Right cardiac atrium (tissue), 5 donors: ENCODE measurements around the gene ZNF606. TPM values are rescaled to one million over a fixed set of nuclear protein-coding genes. Genes with fewer than 3 reads are reported as not detected.

Experiments used
- ATAC-seq, 2 donors: fragments of 200-7000 bp; cut with Tn5 transposase; one replicate each; pipeline versions ENCODE4 v1.8.0 to v1.9.1; 2020; ENCODE audit warnings: moderate library complexity in 2 of 2, mild to moderate bottlenecking in 1 of 2
- DNase-seq, 3 donors: peaks; one replicate each; pipeline ENCODE4 v3.0.0-alpha.2; 2020
- H3K27ac ChIP-seq: one replicate; pipeline ENCODE4 v1.5.1; 2013; ENCODE audit warnings: mild to moderate bottlenecking, low read length, control low read depth, moderate library complexity
- H3K27me3 ChIP-seq: one replicate; pipeline ENCODE4 v1.6.1; 2013; ENCODE audit not compliant: control insufficient read depth, insufficient read depth
- H3K4me1 ChIP-seq: one replicate; pipeline ENCODE4 v1.6.1; 2013; ENCODE audit warnings: low read length; ENCODE audit not compliant: control insufficient read depth, insufficient read depth
- H3K4me3 ChIP-seq: one replicate; pipeline ENCODE4 v1.5.1; 2013; ENCODE audit warnings: low read length, control low read depth
- H3K9me3 ChIP-seq: one replicate; pipeline ENCODE4 v1.6.1; 2013; ENCODE audit warnings: low read length; ENCODE audit not compliant: control insufficient read depth
- WGBS: extraction: QIAGEN DNeasy Blood & Tissue Kit; methylation state at CpG from one replicate; pipeline ENCODE4 v1.1.7; 2013; 5-methylcytosine and 5-hydroxymethylcytosine counted together
- intact Hi-C, 4 donors: fragments of 100-400 bp; cut with DNase I; formaldehyde crosslinking; loops; one replicate each; pipeline versions ENCODE4 v1.11.0 to v1.14.0; 2022 to 2023
- polyA plus RNA-seq: library from polyadenylated mRNA; stranded (reverse); fragments of 200-250 nt; gene quantifications from one replicate; pipeline ENCODE4 v1.2.3, GENCODE V29; 2013
- total RNA-seq, 4 donors: library from RNA; stranded (reverse); fragmentation: NEBNext Ultra II Directional; extraction: Animal tissue kit (Norgen Biotek cat#: 25700); gene quantifications; one replicate each; pipeline ENCODE4 v1.2.1, GENCODE V29; 2021
- donor health status: healthy with polysubstance abuse.
- donor health status: DM: no; HTN: yes; CAD: no.
- donor health status: DM: no; HTN: no; CAD: no.
- donor health status: DM: no; HTN: yes; CAD: no; lungs with severe emphysema.
- donor health status: DM: yes; HTN: yes; CAD: no.

ZNF606 gene
- total and polyA plus RNA-seq, 5 donors: 10.2 to 16.8 (median 15.3) TPM

DNA sequence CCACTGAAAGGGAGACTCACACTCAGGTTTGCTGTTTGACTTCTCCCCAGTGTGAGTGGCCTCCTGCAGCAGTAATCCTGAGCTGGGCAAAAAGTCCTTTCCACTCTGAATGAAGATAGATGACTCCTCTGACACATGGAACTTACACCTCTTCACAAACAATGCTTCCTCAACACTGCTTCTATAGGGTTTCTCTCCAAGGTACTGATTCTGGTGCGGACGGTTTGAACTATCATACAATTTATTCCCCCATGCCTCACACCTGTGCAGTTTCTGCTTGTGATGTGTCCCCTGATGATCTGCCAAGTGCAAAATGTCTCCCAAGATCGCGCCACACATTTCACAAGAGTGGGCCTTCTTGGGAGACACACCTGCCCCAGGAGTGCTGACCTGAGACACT is 75.0 kb downstream of the ZNF606 start:
- Histone ChIP-seq H3K4me1 (no peaks in the 10 kb centered on the region), H3K27me3 (no peaks in the 10 kb centered on the region), H3K9me3 (peaks cover 12% of the 10 kb centered on the region), H3K4me3 (no peak overlapping the region), H3K27ac (no peak overlapping the region)
- 97% methylated on average over 4 of the region's 4 CpGs for whole genome bisulfite sequencing
- ATAC-seq (no peak), DNase-seq (no peak)
- intact Hi-C loops: no loop called here

Other genes starting within 250 kb of the ZNF606 start
- gene ZNF586, start 233.1 kb downstream of the ZNF606 start, total RNA-seq: 10 to 100 TPM in 3 of 4 donors, 1 to 10 TPM in 1; 8.8 to 11.7 (median 11.4) TPM
- gene ZNF586, start 233.1 kb downstream of the ZNF606 start, polyA plus RNA-seq: 7.1 TPM
- 1 to 10 TPM; 3.3 to 5.8 (median 3.8) TPM for gene ZNF552, start 187.9 kb downstream of the ZNF606 start, total RNA-seq
- 2.2 TPM for gene ZNF552, start 187.9 kb downstream of the ZNF606 start, polyA plus RNA-seq
- gene ZNF587B, start 172.5 kb downstream of the ZNF606 start, total RNA-seq: 1 to 10 TPM; 5.8 to 9.3 (median 6.6) TPM
- 4.3 TPM for gene ZNF587B, start 172.5 kb downstream of the ZNF606 start, polyA plus RNA-seq
- gene ZNF587, start 153.0 kb downstream of the ZNF606 start, total RNA-seq: 10 to 100 TPM; 19.6 to 23.8 (median 21.8) TPM
- 16.3 TPM for gene ZNF587, start 153.0 kb downstream of the ZNF606 start, polyA plus RNA-seq
- gene ZNF814, start 113.8 kb downstream of the ZNF606 start, total RNA-seq: 10 to 100 TPM in 3 of 4 donors, 1 to 10 TPM in 1; 9.5 to 13.8 (median 12.3) TPM
- 13.0 TPM for gene ZNF814, start 113.8 kb downstream of the ZNF606 start, polyA plus RNA-seq
- 10 to 100 TPM; 10.2 to 12.7 (median 11.8) TPM for gene ZNF417, start 86.2 kb downstream of the ZNF606 start, total RNA-seq
- 4.6 TPM for gene ZNF417, start 86.2 kb downstream of the ZNF606 start, polyA plus RNA-seq
- gene ZNF418, start 67.4 kb downstream of the ZNF606 start, total RNA-seq: 10 to 100 TPM; 11.1 to 16.7 (median 12.4) TPM
- 9.7 TPM for gene ZNF418, start 67.4 kb downstream of the ZNF606 start, polyA plus RNA-seq
- 10 to 100 TPM; 10.0 to 13.9 (median 12.5) TPM for gene ZNF256, start 55.1 kb downstream of the ZNF606 start, total RNA-seq
- 5.5 TPM for gene ZNF256, start 55.1 kb downstream of the ZNF606 start, polyA plus RNA-seq
- 1 to 10 TPM; 2.1 to 2.9 (median 2.6) TPM for gene C19orf18, start 28.3 kb downstream of the ZNF606 start, total RNA-seq
- gene C19orf18, start 28.3 kb downstream of the ZNF606 start, polyA plus RNA-seq: 2.9 TPM
- gene ZSCAN1, start 31.2 kb upstream of the ZNF606 start, total RNA-seq: under 1 TPM in 1 of 4 donors, not detected in 3; 0.54 TPM
- gene ZSCAN1, start 31.2 kb upstream of the ZNF606 start, polyA plus RNA-seq: 0.14 TPM
- 1 to 10 TPM; 2.8 to 5.1 (median 4.3) TPM for gene ZNF135, start 56.5 kb upstream of the ZNF606 start, total RNA-seq
- gene ZNF135, start 56.5 kb upstream of the ZNF606 start, polyA plus RNA-seq: 4.2 TPM
- gene ZSCAN18, start 95.4 kb upstream of the ZNF606 start, total RNA-seq: 10 to 100 TPM; 69.9 to 89.7 (median 86.4) TPM
- gene ZSCAN18, start 95.4 kb upstream of the ZNF606 start, polyA plus RNA-seq: 63.7 TPM
- 10 to 100 TPM in 2 of 4 donors, 1 to 10 TPM in 2; 7.8 to 10.3 (median 9.6) TPM for gene ZNF329, start 148.0 kb upstream of the ZNF606 start, total RNA-seq
- gene ZNF329, start 148.0 kb upstream of the ZNF606 start, polyA plus RNA-seq: 4.8 TPM
- 10 to 100 TPM; 19.1 to 24.8 (median 22.4) TPM for gene ZNF274, start 180.2 kb upstream of the ZNF606 start, total RNA-seq
- gene ZNF274, start 180.2 kb upstream of the ZNF606 start, polyA plus RNA-seq: 14.4 TPM
- 10 to 100 TPM; 23.7 to 29.5 (median 26.1) TPM for gene ZNF544, start 226.1 kb upstream of the ZNF606 start, total RNA-seq
- 29.1 TPM for gene ZNF544, start 226.1 kb upstream of the ZNF606 start, polyA plus RNA-seq